ENCODE data around the gene TREML4. TPM values are rescaled to one million over a fixed set of nuclear protein-coding genes. Genes with fewer than 3 reads are reported as not detected.

Gene TREML4
- total and polyA plus RNA-seq, 9 of the 15 experiments (the other 6 are each of a cell fraction or from before 2014, with no cell fraction given): not detected

- TF ChIP-seq CBFA2T2 (conservative IDR thresholded peaks at IDR 0.05) (no peak), CHAMP1 (IDR thresholded peaks at IDR 0.05) (no peak), ID3 (CRISPR knock-in tag; IDR thresholded peaks at IDR 0.05) (no peak), ID3 (tag; IDR thresholded peaks at IDR 0.05) (no peak), SREBF1 (IDR thresholded peaks at IDR 0.05; ENCODE audit: borderline replicate concordance, low read depth, low read length) (no peak), HDAC1 (IDR thresholded peaks at IDR 0.05) (no peak), KLF1 (tag; IDR thresholded peaks at IDR 0.05) (no peak), RBM14 (IDR thresholded peaks at IDR 0.05; ENCODE audit: borderline replicate concordance, insufficient read depth, low read depth, low read length) (no peak), GABPB2 (CRISPR knock-in tag; conservative IDR thresholded peaks at IDR 0.05) (no peak), THRB (CRISPR knock-in tag; conservative IDR thresholded peaks at IDR 0.05) (no peak), TOE1 (IDR thresholded peaks at IDR 0.05; ENCODE audit: borderline replicate concordance) (no peak), TOE1 (CRISPR knock-in tag; IDR thresholded peaks at IDR 0.05; ENCODE audit: borderline replicate concordance, low read depth) (no peak)
Measured at GRCh38 chr6:41273714-41274113, 45.6 kb downstream of the TREML4 start (continued).
